Sigmoid colon (tissue), 4 donors: ENCODE data around the gene ATG2A.

Experiments used
- CTCF ChIP-seq, 4 experiments: fragments of 450-650 bp in 3 of 4; fragments of 200-600 bp in 1 of 4; IDR thresholded peaks; one replicate each; pipeline ENCODE4 v1.5.1; 2016 to 2019; ENCODE audit warnings: antibody characterized with exemption in 4 of 4, mild to moderate bottlenecking in 3 of 4, moderate library complexity in 2 of 4
- EP300 ChIP-seq, 4 donors: sonication (generic); formaldehyde crosslinking; IDR thresholded peaks; one replicate each; pipeline ENCODE4 v1.6.1; 2017; ENCODE audit warnings: antibody characterized with exemption in 4 of 4

- TF ChIP-seq EP300 (IDR thresholded peaks at IDR 0.05) = peak in 1 of 4 donors; percentile 72
- no peak for TF ChIP-seq CTCF (IDR thresholded peaks at IDR 0.05)
Measured at GRCh38 chr11:64854534-64855502, 62.2 kb downstream of the ATG2A start.
